Measurements from ENCODE around the gene CHD9.
"Not testable (repeated sequence)": the region's sequence is repeated elsewhere in the genome, so short reads cannot be mapped to it uniquely, and the experiment has no call there.

Gene CHD9

DNA sequence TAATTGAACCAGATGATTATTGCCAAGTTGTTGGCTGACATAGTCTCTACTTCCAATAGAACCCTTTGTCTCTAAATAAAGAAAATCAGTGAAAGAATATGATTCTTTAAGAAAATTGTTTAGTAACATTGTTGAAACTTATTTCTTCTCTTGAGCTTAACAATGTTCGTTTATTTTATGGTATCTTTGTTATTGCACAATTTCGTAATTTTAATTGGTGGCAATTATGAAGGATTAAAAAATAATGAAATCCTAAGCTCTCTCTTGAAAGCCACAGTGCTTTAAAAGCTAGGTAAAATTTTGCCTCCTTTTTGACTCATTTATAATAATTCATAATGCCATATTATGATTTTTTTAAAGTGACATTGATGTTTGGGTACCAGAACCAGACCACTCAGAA, 230.4 kb downstream of the CHD9 start:
- no peak for DNase-seq

DNA sequence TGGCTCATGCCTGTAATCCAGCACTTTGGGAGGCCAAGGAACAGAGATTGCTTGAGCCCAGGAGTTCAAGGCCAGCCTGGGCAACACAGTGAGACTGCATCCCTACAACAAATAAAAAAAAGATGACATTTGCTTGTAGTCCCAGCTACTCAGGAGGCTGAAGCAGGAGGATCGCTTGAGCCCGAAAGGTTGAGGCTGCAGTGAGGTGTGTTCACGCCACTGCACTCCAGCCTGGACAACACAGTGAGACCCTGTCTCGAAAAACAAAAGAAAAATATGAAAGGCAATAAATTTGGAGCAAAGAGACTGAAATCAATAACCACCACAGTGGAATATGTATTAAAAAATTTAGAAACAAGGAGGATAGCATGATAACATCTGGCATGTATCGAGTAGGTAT, 235.7 kb downstream of the CHD9 start:
- DNase-seq: no peak

- no peak for DNase-seq
These were observed 237.1 kb downstream of the CHD9 start for GRCh38 chr16:53291757-53292392.

GRCh38 chr16:53297477-53297876, 242.7 kb downstream of the CHD9 start:
- no peak for DNase-seq

DNA sequence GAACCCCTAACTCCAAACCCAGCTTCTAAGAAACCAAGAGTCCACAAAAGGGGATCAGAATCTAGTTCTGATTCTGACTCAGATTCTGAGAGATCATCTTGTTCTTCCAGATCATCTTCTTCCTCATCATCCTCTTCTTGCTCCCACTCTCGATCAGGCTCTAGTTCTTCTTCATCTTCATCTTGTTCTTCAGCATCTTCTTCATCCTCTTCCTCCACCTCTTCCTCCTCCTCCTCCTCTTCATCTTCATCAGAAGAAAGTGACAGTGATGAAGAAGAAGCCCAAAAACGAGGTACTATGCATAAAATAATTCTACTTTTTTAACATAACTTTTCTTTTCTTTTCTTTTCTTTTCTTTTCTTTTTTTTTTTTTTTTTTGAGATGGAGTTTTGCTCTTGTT, 249.5 kb downstream of the CHD9 start:
- no peak for DNase-seq

- no peak for DNase-seq
These were observed 251.0 kb downstream of the CHD9 start for GRCh38 chr16:53305743-53306142.

DNA sequence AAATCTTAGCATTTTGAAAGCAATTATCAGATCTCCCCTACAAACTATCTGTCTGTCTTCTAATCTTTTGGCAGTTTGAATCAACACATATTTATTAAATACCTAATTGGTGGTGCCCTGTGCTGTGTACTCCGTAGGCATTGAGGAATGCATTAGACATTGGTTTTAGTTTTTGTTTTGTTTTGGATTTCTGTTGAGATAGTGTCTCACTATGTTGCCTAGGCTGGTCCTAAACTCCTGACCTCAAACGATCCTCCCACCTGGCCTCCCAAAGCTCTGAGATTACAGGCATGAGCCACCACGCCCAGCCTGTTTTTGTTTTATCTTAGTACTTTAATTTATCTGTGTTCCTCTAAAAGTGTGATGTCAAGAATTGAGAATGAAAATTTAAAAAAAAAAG, 254.7 kb downstream of the CHD9 start:
- DNase-seq: no peak

GRCh38 chr16:53320992-53321391, 266.2 kb downstream of the CHD9 start:
- DNase-seq: no peak

DNA sequence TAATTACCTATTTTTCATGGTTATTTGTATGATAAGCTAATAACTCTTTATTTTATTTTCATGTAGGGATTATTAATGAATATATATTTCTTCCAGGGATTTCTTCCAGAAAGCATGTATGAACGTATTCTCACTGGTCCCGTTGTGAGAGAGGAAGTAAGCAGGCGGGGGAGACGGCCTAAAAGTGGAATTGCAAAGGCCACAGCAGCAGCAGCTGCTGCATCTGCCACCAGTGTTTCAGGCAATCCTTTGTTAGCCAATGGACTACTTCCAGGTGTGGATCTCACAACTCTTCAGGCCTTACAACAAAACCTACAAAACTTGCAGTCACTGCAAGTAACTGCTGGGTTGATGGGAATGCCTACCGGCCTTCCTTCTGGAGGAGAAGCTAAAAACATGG, 269.1 kb downstream of the CHD9 start:
- no peak for DNase-seq

DNA sequence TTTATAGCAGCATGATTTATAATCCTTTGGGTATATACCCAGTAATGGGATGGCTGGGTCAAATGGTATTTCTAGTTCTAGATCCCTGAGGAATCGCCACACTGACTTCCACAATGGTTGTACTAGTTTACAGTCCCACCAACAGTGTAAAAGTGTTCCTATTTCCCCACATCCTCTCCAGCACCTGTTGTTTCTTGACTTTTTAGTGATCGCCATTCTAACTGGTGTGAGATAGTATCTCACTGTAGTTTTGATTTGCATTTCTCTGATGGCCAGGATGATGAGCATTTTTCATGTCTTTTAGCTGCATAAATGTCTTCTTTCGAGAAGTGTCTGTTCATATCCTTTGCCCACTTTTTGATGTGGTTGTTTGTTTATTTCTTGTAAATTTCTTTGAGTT, 276.2 kb downstream of the CHD9 start:
- DNase-seq: not testable (repeated sequence)

- DNase-seq: no peak
These were observed 279.8 kb downstream of the CHD9 start for GRCh38 chr16:53334581-53334980.

- no peak for DNase-seq
These were observed 282.5 kb downstream of the CHD9 start for GRCh38 chr16:53337294-53337693.

- DNase-seq: no peak
These were observed 287.0 kb downstream of the CHD9 start for GRCh38 chr16:53341792-53342191.

- DNase-seq: no peak
These were observed 300.3 kb downstream of the CHD9 start for GRCh38 chr16:53355064-53355463.

GRCh38 chr16:53356478-53357207, 301.9 kb downstream of the CHD9 start:
- DNase-seq: no peak

- no peak for DNase-seq
These were observed 302.4 kb downstream of the CHD9 start for GRCh38 chr16:53357208-53357586.

- DNase-seq: no peak
These were observed 303.2 kb downstream of the CHD9 start for GRCh38 chr16:53357955-53358354.

DNA sequence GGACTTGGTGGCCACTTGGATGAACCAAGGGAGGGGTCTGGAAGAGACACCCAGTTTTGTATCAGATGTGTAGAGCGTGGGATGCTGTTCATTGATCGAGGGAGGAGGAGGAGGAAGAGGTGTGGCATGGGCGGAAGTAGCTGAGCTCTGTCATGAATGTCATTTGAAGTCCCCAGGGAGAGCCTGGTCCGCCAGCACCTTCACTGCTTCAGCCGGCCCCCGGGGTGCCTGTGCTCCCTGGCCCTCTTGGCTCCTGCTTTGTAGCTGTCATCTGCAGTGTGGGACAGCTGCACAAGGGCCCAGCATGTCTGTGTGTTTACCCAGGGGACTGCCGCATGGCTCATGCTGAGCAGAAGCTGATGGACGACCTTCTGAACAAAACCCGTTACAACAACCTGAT, 304.1 kb downstream of the CHD9 start:
- no peak for DNase-seq

GRCh38 chr16:53369921-53370320, 315.1 kb downstream of the CHD9 start:
- DNase-seq: no peak

GRCh38 chr16:53370827-53371226, 316.0 kb downstream of the CHD9 start:
- no peak for DNase-seq

GRCh38 chr16:53372992-53373871, 318.4 kb downstream of the CHD9 start:
- no peak for DNase-seq

GRCh38 chr16:53374800-53375199, 320.0 kb downstream of the CHD9 start:
- no peak for DNase-seq

GRCh38 chr16:53378138-53378537, 323.3 kb downstream of the CHD9 start:
- no peak for DNase-seq
